IPS DF 4.7 (cell line): ENCODE measurements around the gene PRKAR1A.
"Not testable (repeated sequence)": the region's sequence is repeated elsewhere in the genome, so short reads cannot be mapped to it uniquely, and the experiment has no call there.

Experiments used
- DNase-seq: peaks from one replicate; pipeline ENCODE4 v3.0.0-alpha.2; 2013; ENCODE audit warnings: low spot score; ENCODE audit errors: extremely low read depth

The PRKAR1A gene

DNA sequence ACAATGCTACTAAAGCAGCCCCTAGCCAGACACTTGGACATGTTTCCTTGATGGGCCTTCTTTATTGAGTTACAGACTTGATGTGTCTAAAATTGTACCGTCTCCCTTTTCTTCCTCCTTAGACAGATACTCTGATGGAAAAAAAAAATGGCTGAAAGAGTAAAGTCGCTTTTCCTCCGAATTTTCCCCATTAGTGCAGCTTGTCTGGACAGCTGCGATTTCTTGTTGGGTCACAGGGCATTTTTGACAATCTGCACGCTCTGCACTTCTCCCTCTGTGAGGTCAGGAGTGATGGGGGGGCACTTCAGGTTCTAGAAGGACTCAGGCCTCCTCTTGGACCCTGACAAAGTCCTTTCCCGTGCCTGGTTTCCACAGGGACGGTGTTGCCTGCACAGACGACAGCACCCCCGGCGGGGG lies 968 bp upstream of the PRKAR1A start:
- no peak for DNase-seq

DNA sequence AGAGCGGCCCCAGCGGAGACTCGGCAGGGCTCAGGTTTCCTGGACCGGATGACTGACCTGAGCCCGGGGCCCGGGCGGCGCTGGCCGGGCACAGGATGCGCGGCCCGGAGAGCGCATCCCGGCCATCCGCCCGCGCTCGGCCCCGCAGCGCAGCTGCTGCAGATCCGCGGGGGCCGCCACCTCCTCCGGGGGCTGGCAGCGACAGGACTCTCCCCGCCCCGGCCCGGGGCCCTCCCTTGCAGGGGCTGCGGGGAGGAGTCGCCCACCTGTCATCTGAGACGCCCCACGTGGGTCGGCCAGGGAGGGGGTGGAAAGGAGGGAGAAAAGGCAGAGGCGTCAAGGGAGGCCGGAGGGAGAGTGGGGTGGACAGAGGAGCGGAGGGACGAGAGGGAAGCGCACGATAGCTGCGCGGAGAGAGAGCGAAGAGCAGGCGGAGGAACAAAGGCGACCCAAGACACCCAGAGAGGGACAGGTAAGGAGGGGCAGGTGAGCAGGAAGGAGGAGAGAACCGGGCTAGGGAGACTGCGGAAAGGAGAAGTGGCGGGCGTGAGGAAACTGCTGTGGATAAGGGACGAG lies 471 bp upstream of the PRKAR1A start:
- no peak for DNase-seq

DNA sequence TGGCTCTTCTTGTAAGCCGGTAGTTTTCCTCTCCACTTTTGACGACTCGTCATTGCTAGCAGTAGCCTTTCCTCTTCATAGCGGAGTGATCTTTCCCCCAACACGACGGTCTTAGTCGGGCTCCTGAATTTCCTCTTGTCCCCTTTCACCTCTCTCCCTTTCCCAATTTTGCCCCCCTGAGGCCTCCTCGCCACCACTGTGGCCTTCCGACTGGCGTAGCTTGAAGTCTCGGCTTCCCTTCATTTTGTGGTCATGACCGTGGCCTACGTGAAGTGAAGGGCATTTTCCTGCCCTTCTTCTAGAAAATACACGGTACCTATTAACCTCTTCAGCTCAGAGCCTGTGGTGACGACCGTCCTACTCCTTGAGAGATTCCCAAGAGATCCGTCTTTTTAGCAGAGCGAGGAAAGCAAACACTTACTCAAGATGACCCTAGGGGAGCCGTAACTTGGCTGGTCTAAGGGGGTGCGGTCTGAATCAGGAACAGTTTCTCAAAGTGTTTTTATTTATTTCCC lies 787 bp downstream of the PRKAR1A start:
- no peak for DNase-seq

DNA sequence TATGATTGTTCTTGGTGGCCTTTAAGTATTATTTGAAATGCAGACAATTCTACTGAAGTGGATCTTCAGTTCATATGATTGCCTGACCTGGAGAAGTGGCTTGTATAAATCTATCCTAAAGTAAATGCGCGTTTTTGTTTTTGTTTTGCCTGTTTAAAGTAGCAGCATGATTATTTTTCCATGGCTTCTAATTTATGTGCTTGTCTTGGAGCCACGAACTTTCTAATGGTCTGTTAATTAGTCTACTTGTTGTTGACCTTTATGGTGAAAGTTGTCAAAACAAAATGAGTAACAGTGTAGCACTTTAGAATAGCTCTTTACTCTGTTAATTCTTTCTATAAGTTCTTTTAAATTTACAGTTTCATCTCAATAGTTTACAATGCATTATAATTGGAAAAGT lies 1.7 kb downstream of the PRKAR1A start:
- no peak for DNase-seq

DNA sequence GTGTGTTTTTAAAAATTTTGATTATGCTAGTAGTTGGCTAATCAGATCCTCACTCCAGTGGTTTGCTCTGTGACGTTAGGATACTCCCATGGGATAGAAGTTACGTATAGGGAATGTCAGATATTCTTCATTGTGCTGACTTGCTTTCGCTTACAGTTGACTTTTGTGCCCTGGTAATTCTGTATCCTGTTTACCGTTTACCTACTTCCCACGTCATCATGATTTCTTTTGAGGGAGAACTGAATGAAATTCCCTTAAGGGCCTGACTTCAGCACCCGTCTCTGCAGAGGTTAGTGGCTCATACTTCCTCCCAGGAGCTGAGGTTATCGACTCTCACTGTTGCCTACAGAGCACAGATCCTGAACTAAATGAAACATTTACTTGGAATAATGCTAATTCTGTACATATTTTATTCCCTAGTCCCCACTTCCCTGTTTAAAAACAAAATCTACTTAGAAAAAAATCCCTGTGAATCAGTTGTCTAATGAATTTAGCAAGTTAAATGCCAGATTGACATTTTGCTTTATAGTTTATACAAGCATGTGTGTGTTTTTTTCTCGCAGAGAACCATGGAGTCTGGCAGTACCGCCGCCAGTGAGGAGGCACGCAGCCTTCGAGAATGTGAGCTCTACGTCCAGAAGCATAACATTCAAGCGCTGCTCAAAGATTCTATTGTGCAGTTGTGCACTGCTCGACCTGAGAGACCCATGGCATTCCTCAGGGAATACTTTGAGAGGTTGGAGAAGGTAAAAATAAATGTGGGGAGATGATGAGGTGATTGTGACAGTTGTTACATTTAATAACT lies 2.8 kb downstream of the PRKAR1A start:
- DNase-seq = no peak

DNA sequence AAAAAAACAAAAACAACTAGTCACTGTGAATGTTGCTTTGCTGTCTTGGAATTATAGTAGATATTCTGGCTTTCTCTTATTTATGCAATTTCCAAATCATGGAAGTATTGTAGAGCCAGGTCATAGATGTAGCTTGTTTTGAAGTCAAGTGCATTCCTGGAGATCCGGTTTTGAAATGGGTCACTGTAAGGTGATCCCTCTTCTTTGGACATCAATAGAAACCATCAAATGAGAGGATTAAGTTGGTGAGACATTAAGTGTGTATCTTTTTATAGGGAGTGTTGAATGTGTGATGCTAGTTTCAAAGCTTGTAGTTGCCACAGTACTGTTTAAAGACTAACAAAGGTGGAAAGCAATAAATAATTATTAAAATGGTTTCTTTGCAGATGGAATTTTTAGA lies 4.5 kb downstream of the PRKAR1A start:
- no peak for DNase-seq

DNA sequence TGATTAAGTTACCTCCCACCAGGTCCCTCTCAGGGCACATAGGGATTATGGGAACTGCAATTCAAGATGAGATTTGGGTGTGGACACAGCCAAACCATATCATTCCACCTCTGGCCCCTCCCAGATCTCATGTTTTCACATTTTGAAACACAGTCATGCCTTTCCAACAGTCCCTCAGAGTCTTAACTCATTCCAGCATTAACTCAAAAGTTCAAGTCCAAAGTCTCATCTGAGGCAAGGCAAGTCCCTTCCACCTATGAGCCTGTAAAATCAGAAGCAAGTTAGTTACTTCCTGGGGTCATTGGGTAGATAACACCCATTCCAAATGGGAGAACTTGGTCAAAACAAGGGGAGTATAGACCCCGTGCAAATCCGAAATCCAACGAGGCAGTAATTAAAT lies 5.4 kb downstream of the PRKAR1A start:
- DNase-seq = not testable (repeated sequence)

DNA sequence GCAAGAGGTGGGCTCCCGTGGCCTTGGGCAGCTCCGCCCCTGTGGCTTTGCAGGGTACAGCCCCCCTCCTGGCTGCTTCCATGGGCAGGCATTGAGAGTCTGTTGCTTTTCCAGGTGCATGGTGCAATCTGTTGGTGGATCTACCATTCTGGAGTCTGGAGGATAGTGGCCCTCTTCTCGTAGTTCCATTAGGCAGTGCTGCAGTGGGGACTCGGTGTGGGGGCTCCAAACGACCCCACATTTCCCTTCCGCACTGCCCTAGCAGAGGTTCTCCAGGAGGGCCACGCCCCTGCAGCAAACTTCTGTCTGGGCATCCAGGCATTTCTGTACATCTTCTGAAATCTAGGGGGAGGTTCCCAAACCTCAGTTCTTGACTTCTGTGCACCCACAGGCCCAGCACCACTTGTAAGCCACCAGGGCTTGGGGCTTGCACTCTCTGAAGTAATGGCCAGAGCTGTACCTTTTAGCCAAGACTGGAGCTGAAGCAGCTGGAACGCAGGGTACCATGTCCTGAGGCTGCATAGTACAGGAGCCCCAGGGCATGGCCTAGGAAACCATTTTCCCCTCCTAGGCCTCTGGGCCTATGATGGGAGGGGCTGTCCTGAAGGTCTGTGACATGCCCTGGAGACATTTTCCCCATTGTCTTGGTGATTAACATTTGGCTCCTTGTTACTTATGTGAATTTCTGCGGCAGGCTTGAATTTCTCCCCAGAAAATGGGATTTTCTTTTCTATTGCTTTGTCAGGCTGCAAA lies 6.0 kb downstream of the PRKAR1A start:
- DNase-seq = no peak

DNA sequence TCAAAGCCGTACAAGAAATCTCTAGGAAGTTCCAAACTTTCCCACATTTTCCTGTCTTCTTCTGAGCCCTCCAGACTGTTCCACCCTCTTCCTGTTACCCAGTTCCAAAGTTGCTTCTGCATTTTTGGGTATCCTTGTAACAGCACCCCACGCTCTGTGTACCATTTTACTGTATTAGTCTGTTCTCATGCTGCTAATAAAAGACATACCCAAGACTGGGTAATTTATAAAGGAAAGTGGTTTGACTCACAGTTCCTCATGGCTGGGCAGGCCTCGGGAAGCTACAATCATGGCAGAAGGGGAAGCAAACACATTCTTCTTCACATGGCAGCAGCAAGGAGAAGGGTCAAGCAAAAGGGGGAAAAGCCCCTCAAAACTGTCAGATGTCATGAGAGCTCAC lies 6.8 kb downstream of the PRKAR1A start:
- DNase-seq = not testable (repeated sequence)

DNA sequence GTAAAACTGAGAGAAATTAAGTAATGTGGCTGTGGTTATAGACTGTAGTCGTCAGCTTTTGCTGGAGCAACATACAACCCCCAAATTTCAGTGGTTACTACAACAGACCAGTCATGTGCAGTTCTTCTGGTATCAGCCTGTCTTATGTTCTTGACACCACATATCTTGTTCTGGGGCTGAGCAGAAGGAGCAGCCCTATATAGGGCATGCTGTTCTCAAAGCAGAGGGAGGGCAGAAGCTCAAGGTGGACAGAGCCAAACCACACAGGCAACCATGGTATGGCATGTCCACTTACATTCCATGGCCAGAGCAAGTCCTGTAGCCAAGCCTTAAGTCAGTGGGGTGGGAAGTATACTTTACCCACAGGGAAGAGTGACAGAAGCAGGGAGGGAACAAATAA lies 7.7 kb downstream of the PRKAR1A start:
- no peak for DNase-seq

DNA sequence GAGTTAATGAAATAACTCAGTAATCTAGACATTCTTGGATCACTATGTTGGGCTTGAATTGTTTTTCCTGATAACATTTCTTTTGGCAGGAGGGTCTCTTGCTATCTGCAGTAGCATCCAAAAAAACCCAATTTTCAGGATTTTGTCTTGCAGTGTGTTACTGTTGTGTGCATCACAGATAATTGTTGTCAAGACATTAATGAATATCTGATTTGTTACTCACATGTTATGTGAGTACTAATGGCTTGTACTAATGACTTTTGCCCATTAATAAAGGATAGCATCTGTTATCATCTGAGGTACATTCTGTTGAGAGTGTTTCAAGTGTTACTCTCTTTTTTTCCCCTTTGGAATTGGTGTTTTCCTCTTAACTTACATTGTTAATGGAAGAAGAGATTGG lies 10.0 kb downstream of the PRKAR1A start:
- DNase-seq = no peak

DNA sequence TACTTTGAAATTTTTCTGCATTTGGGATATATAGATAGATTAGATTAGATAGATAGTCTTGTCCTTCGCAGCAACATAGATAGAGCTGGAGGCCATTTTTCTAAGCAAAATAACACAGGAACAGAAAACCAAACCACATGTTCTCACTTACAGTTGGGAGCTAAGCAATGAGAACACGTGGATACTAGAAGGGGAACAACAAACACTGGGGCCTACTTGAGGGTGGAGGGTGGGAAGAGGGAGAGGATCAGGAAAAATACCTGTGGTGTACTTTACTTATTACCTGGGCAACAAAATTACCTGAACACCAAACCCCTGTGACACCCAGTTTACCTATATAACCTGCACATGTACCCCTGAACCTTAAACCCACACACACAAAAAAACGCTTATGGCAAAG lies 14.3 kb downstream of the PRKAR1A start:
- no peak for DNase-seq

DNA sequence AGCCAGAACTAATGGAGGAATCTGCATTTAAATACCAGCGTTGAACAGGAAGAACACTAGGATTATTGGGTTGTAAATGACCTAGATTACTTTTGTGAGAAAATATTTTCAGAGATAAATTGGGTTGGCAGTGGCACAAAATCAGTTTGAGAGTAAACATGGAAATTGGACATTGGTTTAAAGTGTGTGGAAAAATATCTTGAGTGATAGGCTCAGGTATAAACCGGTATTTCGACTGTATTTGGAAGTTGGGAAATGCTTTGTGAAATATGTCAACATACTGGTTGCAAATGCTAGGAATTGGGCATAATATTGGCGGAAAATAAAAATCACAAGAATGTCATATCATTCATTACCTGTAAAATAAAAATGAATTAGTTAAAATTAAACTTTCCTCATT lies 15.1 kb downstream of the PRKAR1A start:
- DNase-seq = no peak

DNA sequence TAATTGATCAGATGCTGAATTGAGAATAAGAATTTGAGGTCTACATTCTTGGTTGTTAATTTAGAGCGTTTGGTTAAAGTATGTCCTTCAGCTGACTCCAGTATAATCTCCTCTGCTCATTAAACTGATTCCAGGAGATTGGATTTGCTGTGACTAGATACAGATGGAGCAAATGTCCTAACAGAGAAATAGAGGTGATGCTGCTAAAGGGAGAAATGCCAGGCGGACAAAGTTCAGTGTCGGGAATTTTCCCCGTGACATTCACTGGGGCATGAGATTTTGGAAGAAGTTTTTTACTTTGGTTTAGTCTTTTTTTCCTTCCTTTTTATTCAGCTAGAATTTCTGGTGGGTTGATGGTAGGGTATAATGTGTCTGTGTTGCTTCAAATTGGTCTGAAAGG lies 19.0 kb downstream of the PRKAR1A start:
- no peak for DNase-seq

DNA sequence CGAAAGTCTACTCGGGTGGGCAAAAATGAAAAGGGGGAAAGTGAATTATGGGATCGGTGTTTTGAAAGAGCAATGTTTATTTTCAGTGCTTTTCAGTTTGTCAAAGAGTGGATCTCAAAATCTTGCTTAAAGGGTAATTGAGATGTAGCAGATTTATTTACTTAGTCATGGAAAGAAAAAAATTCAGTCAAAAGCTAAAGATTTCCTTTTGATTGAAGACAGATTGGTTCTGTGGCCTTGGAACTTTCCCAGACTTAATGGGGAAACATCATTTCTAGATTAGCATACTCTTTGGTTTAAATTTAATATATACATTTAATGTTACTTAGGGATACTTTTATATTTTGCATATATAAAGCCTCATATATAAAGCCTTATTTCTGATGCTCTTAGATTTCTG lies 20.6 kb downstream of the PRKAR1A start:
- DNase-seq = no peak

DNA sequence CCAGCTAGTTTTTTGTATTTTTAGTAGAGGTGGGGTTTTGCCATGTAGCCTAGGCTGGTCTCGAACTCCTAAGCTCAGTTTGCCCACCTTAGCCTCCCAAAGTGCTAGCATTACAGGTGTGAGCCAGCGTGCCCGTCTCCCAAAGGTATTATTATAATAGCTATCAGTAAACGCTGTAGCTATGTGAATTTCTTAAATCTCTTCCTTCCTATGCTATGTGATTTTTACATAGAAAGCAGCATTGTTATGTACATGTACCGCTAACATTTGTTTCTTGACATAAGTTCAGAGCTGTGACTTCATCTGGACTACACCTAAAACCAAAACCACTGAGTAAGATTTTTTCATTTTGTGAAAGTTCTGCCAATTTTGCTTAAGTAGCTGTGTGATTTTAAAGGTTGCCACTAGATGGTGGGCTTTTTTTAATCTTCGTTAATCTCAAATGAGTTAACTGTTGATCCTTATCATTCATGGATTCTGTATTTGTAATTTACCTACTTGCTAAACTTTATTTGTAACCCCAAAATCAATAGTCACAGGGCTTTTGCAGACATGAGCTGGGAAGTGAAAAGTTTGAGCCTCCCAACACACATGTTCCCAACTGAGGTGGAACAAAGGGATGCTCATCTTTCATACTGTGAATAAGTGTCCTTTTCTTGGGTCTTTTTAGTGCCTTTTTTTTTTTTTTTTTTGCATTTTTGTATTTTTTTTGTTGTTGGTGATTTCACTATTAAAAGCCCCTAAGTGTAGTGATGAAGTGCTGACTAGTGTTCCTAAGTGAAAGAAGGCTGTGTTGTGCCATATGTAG lies 21.9 kb downstream of the PRKAR1A start:
- no peak for DNase-seq

DNA sequence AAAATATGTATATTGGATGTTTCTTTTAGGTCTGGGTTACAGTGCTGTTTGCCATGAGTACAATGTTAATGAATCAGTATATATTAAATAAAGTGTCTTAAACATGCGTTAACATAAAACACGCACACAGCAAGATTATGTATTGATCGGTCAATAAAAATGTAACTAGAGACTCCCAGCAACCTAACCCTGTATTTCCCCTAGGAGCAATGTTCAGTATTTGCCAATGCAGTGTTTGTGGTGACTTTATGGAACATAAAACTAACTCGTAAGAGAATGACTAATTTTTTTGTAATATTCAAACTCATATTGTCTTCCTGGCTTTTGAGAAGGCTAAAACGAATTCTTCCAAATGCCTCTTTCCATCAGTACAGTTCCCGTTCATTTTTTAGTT lies 22.5 kb downstream of the PRKAR1A start:
- no peak for DNase-seq

DNA sequence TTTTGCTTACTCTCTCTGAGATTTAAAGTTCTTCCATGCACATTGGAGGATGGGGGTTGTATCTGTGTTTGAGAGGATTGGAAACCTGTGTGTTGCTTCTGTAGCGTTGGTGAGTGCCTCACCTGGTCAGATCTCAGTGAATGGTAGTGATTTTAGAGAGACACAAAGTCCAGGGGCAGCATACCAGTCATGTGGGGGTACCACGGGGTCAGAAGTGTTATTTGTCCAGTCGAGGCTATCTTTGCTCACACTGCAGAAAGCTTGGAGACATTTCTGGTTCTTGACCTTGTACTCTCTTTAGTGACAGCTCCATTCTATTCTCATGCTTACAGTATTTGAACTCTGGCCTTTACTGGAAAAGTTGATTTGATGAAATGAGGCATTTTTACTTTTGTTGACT lies 23.7 kb downstream of the PRKAR1A start:
- no peak for DNase-seq

DNA sequence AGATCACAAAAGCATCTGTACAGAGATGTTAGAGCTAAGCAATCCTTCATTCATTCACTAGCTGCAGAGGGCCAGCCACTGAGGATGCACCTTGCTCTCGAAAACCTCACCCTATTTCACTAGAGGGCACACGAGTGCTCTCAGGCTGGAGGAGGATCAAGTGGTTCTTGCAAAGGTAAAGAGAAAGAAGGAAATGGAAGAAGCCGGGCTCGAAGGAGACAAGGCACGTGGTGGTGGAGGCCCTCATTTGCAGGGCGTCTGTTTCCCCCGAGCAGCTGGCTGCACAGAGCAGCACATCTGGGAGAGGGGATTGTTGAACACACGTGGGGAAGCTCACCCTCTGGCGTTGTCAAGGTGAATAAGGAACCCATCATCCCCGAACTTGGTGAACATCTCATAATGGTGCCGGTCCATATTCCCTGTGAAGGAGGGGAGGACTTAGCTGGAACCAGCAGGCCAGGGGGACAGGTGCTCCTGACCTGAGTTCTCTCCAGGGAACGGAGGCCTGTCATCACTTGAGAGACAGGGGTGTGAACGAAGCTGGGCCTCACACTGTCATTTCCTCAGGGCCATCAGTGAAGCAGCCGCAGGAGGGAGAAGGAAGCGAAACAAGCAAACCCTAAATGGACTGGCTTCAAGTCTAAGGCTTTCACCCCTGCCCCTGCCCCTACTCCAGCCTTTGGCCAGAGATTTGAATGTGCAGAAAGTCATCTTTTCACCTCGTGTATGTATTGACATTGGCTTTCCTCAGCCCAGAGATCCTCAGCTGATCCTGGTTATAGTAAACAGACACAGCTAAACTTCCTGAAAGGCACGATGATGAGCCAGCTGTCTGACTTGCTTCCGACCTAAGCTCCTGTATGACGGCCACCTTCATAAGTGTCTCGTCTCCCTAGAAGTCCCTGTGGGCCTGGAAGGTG lies 27.6 kb downstream of the PRKAR1A start:
- DNase-seq = no peak

DNA sequence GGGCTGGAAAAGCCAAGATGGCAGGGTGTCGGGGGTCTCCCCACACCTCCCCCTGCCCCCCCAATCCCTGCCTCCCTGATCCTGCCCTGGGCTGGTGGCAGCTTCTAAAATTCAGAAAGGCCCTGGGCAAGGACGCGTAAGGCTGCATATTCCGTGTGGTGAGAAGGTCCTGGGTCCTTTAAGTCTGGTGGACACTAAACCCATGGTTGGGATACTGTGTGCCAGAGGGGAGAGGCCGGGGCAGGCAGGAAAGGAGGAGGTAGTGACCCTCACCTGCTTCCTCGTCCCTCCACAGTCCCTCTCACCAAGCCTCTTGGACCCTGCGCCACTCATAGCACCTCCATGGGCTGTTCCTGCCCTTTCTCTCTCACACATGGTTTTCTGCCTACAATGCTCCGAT lies 28.8 kb downstream of the PRKAR1A start:
- no peak for DNase-seq
